DOHH2 (cell line): ENCODE measurements around the gene HOXD10.

Source experiments
- H3F3A ChIP-seq: fragments of 200-600 bp; sonication (generic), shearing (Covaris generic); 2 replicates; pipeline ENCODE4 v1.6.0; 2016; ENCODE audit warnings: antibody characterized with exemption, mild to moderate bottlenecking; ENCODE audit not compliant: control insufficient read depth, insufficient read depth
- H3K27ac ChIP-seq: fragments of 200-600 bp; sonication (generic); 2 replicates; pipeline ENCODE4 v1.5.1; 2014; ENCODE audit warnings: low read depth, mild to moderate bottlenecking, low read length, moderate library complexity
- H3K27me3 ChIP-seq: fragments of 200-600 bp; sonication (generic); 2 replicates; pipeline ENCODE4 v1.6.1; 2014; ENCODE audit warnings: mild to moderate bottlenecking, low read length, mixed read lengths; ENCODE audit not compliant: control insufficient read depth
- H3K36me3 ChIP-seq: fragments of 200-600 bp; sonication (generic); 2 replicates; pipeline ENCODE4 v1.6.1; 2014; ENCODE audit warnings: mild to moderate bottlenecking, low read length, moderate library complexity, mixed read lengths; ENCODE audit not compliant: control insufficient read depth
- H3K4me1 ChIP-seq: fragments of 200-600 bp; sonication (generic); 2 replicates; pipeline ENCODE4 v1.6.1; 2014; ENCODE audit warnings: mild to moderate bottlenecking, low read length, mixed read lengths; ENCODE audit not compliant: control insufficient read depth
- H3K4me2 ChIP-seq: fragments of 200-600 bp; sonication (generic); 2 replicates; pipeline ENCODE4 v1.6.0; 2014; ENCODE audit warnings: mild to moderate bottlenecking, low read length, moderate library complexity
- H3K4me3 ChIP-seq: fragments of 200-600 bp; sonication (generic); 2 replicates; pipeline ENCODE4 v1.5.1; 2014; ENCODE audit warnings: mild to moderate bottlenecking, low read length, mixed read lengths
- H3K79me2 ChIP-seq: fragments of 200-600 bp; sonication (generic); 2 replicates; pipeline ENCODE4 v1.6.1; 2014; ENCODE audit warnings: mild to moderate bottlenecking, low read length, mixed read lengths; ENCODE audit not compliant: control insufficient read depth
- H3K9me2 ChIP-seq: fragments of 200-600 bp; sonication (generic); replicated peaks from 2 replicates; pipeline ENCODE4 v1.6.1; 2014; ENCODE audit warnings: mild to moderate bottlenecking, low read length, mixed read lengths; ENCODE audit not compliant: control insufficient read depth
- H3K9me3 ChIP-seq: fragments of 200-600 bp; sonication (generic); 2 replicates; pipeline ENCODE4 v1.6.1; 2014; ENCODE audit warnings: antibody characterized with exemption, low read length, mixed read lengths; ENCODE audit not compliant: control insufficient read depth, insufficient read depth
- H4K20me1 ChIP-seq: fragments of 200-600 bp; sonication (generic); 2 replicates; pipeline ENCODE4 v1.6.0; 2014; ENCODE audit warnings: low read depth, mild to moderate bottlenecking, antibody characterized with exemption, low read length, moderate library complexity; ENCODE audit not compliant: control insufficient read depth, insufficient read depth
- CTCF ChIP-seq: fragments of 200-600 bp; sonication (generic); IDR thresholded peaks from one replicate; pipeline ENCODE4 v1.5.1; 2014; ENCODE audit warnings: antibody characterized with exemption, mild to moderate bottlenecking, low read depth, low read length; ENCODE audit not compliant: poor library complexity, severe bottlenecking
- EZH2phosphoT487 ChIP-seq: fragments of 200-600 bp; sonication (generic); IDR thresholded peaks from 2 replicates; pipeline ENCODE4 v1.6.1; 2017; ENCODE audit warnings: borderline replicate concordance, mild to moderate bottlenecking, antibody characterized with exemption, low read length, moderate library complexity, mixed read lengths

Gene HOXD10

DNA sequence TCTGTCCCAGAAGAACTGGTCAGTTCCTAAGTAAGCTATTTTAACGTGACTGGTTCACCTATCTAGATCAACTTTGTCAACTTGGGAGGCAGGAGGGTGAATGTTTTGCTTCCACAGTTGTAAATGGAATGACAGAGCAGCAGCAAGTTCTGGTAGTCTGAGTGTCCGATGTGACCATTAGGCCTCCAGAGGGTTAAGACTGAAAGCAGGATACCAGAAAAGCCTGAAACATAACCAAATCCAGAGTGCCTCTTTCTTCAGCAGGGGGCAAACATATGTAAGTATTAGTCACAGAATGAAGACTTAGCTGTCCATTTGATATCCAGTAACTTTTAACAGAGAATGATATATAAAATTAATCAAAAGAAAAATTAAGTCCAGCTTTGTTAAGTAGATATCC lies 49.7 kb downstream of the HOXD10 start:
- Histone ChIP-seq H3F3A (no peaks in the 10 kb centered on the region), H3K9me3 (no peaks in the 10 kb centered on the region), H3K9me2 (no peaks in the 10 kb centered on the region), H3K79me2 (no peaks in the 10 kb centered on the region), H3K27ac (no peak overlapping the region), H3K27me3 (no peaks in the 10 kb centered on the region), H3K4me3 (no peak overlapping the region), H3K36me3 (no peaks in the 10 kb centered on the region), H3K4me2 (no peak overlapping the region), H3K4me1 (no peaks in the 10 kb centered on the region), H4K20me1 (no peaks in the 10 kb centered on the region)
- TF ChIP-seq CTCF (no peak), EZH2phosphoT487 (no peak)

GRCh38 chr2:176167398-176167797 lies 50.8 kb downstream of the HOXD10 start:
- no peaks in the 10 kb centered on the region for H3K9me3 ChIP-seq
- H3K9me2 ChIP-seq: no peaks in the 10 kb centered on the region
- no peak overlapping the region for H3K27ac ChIP-seq
- no peak overlapping the region for H3K4me2 ChIP-seq
- no peaks in the 10 kb centered on the region for H3F3A ChIP-seq
- TF ChIP-seq EZH2phosphoT487 (no peak), CTCF (no peak)
- H3K79me2 ChIP-seq: no peaks in the 10 kb centered on the region
- no peaks in the 10 kb centered on the region for H4K20me1 ChIP-seq
- no peaks in the 10 kb centered on the region for H3K4me1 ChIP-seq
- H3K27me3 ChIP-seq: no peaks in the 10 kb centered on the region
- H3K4me3 ChIP-seq: no peak overlapping the region
- H3K36me3 ChIP-seq: no peaks in the 10 kb centered on the region

DNA sequence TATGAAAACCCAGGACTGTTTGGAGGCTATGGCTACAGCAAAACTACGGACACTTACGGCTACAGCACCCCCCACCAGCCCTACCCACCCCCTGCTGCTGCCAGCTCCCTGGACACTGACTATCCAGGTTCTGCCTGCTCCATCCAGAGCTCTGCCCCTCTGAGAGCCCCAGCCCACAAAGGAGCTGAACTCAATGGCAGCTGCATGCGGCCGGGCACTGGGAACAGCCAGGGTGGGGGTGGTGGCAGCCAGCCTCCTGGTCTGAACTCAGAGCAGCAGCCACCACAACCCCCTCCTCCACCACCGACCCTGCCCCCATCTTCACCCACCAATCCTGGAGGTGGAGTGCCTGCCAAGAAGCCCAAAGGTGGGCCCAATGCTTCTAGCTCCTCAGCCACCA lies 52.6 kb downstream of the HOXD10 start:
- H3F3A ChIP-seq: no peaks in the 10 kb centered on the region
- H3K4me3 ChIP-seq: no peak overlapping the region
- H3K4me2 ChIP-seq: no peak overlapping the region
- H3K9me2 ChIP-seq: no peaks in the 10 kb centered on the region
- no peaks in the 10 kb centered on the region for H3K4me1 ChIP-seq
- no peak overlapping the region for H3K27ac ChIP-seq
- H3K79me2 ChIP-seq: no peaks in the 10 kb centered on the region
- H3K27me3 ChIP-seq: peaks cover 12% of the 10 kb centered on the region
- H3K9me3 ChIP-seq: no peaks in the 10 kb centered on the region
- no peaks in the 10 kb centered on the region for H4K20me1 ChIP-seq
- no peaks in the 10 kb centered on the region for H3K36me3 ChIP-seq
- TF ChIP-seq CTCF (no peak), EZH2phosphoT487 (no peak)
